CD4-positive, alpha-beta T cell treated with Interleukin-1 beta for 1 hour (primary cell): ENCODE results near the gene EMP1.

Experiments
- DNase-seq, 2 donors: peaks; one replicate each; pipeline ENCODE4 v3.0.0-alpha.2; 2020 to 2022

Gene EMP1

GRCh38 chr12:13223941-13224340 is 27.4 kb downstream of the EMP1 start:
- no peak for DNase-seq

DNA sequence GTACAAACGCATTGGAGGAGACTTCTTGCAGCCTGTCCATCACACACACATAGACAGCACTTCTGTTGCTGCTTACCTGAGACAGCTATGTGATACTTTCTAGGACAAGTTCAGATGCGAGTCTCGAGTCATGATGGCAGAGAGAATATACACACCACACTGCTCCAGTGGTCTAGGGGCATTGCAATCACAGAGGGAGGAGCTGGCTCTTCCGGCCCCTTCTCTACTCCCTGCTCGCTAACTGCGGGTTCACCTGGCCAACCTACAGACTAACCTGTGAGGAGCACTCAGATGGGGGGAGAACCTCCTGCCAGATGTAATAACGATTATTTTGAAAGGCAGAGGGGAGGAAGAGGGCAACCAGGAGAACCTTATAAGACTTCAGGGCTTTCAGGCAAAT is 30.7 kb downstream of the EMP1 start:
- DNase-seq: no peak

GRCh38 chr12:13228579-13228978 is 32.1 kb downstream of the EMP1 start:
- no peak for DNase-seq

GRCh38 chr12:13229504-13229903 is 33.0 kb downstream of the EMP1 start:
- DNase-seq: no peak

DNA sequence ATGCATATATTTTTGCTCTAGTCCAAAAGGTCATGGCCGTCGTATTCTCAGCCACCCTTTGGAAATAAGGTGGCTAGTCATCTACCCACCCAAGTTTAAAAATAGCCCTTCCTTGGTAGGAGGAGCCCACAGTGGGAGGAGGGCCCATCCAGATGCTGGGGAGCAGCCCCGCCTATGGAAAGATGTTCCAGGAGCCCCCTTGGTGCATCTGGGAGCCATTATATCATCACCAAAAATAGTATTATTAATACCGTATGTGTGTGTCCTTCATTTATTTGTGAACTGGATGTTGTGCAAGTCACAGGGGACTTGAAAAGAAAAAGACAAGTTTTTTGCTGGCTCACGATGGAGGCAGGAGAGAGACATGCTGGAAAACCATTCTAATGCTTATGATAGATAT is 34.0 kb downstream of the EMP1 start:
- no peak for DNase-seq

DNA sequence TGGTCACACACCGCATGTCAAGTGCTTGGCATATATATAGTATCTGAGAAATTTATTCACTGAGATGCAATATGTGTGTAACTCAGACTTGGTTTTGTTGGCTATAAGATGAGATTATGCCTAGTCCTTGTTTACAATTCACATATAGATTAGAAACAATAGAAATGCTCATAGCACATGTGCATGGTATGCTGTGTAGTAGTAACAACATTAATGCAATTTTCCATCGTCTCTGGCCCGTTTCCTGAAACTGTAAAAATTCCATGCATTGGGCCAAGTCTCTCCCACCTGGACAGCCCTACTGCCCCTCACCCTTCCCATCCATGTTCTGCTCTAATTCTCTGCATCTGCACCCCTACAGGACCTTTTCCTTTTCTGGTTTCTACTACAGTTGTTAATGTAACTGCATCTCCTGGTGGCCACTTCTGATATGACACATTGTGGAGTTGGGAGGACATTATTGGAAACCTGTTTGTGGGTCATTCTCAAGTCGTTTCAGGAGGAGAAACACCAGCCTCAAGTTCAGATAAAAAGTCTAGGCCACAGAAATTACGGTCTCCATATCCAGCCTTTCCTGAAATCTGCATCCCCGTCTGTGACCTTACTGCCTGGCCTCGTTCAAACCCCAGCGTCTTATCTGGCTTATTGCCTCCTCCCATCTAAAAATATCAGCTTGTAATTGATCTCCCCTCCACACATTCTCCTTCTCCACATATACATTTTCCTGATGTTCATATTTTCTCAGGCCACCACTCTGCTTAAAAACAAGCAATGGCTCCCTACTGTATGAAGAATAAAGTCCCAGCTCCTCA is 37.5 kb downstream of the EMP1 start:
- DNase-seq: peak in 1 of 2 donors; percentile 37

DNA sequence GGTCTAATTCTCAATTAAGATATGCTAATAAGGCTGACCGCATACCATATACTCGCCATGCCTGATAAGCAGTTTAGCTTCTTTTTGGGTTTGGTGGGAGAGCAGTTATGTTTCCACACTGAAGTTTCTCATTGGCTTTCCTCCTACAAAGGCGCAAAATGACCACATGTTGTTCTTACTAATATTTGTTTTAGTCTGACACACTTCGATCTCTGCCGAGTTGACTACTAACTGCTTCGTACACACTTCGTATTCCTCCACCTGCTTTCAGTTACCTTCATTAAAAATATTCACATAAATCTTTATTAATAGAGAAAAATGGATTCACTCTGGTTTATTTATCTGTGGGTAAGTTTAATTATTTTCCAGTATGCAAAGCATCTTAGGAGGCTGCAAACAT is 41.7 kb downstream of the EMP1 start:
- DNase-seq: no peak

- no peak for DNase-seq
These were observed 45.4 kb downstream of the EMP1 start for GRCh38 chr12:13241833-13242488.

GRCh38 chr12:13242936-13243335 is 46.4 kb downstream of the EMP1 start:
- DNase-seq: no peak

GRCh38 chr12:13243516-13244070 is 47.1 kb downstream of the EMP1 start:
- no peak for DNase-seq

DNA sequence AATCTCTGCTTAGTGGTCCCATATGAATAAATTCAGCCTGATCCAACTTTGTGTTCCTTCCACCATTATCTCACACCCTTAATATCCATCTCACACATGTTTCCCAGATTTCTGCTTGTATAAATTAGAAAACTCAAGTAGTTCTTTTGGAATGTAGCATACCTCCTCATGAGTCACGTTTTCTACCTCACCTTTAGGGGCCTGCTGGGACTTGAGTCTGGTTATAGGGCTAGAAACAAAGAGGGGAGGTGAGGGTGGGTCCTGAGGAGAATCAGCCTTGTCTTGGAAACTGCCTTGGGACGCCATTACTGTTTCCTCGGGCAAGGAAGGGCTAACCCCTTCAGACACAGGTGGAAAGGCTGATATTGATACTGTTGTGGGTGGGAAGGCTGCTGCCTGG is 51.1 kb downstream of the EMP1 start:
- DNase-seq: no peak

GRCh38 chr12:13248964-13249363 is 52.4 kb downstream of the EMP1 start:
- no peak for DNase-seq

DNA sequence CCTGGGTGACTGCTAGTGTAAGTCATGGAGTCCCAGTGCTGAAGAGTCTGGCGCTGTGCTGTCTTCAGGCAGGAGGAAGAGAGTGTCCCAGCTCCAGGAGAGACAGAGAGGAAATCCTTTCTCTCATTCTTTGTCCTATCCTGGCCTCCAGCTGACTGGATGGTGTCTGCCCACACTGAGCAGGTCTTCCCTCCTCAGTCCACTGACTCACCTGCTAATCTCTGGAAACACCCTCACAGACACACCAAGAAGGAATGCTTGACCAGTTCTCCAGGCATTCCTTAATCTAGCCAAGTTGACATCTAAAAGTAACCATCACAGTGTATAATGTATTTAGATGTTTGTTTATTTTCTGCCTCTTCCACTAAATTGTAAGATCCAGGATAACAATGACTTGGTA is 53.9 kb downstream of the EMP1 start:
- DNase-seq: no peak

DNA sequence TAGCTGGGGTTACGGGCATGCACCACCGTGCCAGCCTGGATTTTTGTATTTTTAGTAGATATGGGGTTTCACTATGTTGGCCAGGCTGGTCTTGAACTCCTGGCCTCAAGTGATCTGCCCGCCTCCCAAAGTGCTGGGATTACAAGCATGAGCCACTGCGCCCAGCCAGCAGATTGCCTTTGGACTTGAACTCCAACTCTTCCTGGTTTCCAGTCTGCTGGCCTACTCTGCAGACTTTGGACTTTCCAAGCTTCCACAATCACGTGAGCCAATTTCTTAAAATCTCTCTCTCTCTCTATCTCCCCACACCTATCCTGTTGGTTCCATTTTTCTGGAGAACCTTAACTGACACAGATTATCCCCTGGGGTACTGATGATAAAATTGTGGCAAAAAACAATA is 55.0 kb downstream of the EMP1 start:
- DNase-seq: no peak

- no peak for DNase-seq
These were observed 55.5 kb downstream of the EMP1 start for GRCh38 chr12:13252024-13252423.

DNA sequence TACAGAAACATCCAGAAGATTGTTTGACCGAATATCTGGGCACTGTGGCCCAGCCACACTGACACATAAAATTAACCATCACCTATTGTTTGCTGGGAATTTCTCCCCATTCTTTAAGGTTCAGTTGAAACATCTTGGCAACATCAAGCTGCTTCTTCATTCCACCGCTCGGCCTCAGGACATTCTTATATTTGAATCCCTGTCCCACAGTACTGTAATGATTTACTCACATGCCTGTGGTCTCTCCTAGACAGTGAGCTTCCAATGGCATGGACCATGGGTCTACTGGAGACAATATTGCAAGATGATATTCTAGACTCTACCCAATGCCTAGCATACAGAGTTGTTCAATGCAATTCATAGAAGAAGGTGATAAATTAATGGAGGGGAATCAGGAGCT is 56.1 kb downstream of the EMP1 start:
- no peak for DNase-seq

DNA sequence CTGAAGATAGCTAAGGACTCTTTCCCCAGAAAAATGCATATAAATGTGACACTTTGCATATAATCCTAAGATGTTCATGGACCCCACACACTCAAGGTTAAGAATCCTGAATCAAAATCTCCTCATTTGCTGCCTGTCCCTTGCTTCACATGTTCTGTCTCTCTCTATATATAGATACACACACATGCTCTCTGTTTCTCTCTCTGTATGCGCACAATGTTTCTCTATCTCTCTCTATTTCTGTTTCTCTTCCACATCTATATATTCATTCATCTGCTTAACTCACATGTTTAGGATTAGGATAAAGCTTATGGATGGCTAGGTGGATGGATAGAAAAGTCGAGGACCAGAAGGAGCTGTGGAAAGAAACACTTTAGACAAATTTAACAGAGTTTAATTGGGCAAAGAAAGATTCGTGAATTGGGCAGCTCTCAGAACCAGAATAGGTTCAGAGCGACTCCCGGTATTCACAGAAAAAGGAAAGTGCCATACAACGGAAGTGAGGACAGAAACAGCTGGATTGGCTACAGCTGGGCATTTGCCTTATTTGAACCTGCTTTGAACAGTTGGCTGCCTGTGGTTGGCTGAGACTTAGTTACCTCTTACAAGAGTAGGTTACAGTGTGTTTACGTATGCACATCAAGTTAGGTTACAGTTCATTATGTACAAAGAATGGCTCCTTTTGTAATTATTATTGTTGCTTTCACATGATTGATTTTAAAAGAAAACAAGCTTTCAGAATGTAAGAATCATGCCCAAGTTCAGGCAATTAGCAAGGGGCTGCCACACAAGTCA is 57.6 kb downstream of the EMP1 start:
- DNase-seq: no peak

GRCh38 chr12:13255792-13256691 is 59.5 kb downstream of the EMP1 start:
- peak; percentile 69 to 79 for DNase-seq

DNA sequence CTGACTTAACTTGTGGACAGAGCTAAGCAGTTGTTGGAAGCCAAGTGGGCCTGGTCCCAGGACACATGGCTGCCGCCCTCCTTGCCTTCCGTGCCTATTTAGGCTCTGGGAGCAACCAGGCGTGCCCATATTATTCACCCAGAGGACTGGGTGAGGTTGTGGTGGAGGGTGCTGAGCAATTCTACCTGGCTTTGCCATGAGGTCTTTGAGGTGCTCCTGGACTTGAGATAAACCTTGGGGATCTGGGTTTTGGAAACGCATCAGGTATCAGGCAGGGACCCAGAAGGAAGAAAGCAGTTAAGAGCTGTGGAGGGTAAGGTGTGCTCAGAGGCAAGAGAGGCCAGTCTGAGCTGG is 60.1 kb downstream of the EMP1 start:
- DNase-seq: no peak

- DNase-seq: no peak
These were observed 60.9 kb downstream of the EMP1 start for GRCh38 chr12:13257356-13257875.

DNA sequence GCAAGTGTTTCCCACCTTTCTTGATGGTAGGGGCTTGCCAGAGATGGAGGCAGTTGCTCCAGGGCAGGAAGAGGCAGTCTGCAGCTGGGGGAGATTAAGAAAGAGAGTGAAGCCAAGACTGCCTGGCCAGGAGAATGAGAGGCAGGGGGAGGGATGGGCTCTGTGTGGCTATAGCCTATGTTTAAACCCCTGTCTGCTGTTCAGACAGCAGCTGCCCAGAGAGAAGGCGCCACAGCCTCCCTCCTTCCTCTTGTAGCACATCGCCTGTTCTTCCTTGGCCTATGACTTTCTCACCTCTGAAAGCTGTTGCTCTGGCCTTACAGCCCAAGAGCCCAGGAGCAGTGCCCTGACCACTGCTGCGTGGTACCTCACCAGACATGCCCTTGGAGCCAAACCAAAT is 61.7 kb downstream of the EMP1 start:
- DNase-seq: no peak

DNA sequence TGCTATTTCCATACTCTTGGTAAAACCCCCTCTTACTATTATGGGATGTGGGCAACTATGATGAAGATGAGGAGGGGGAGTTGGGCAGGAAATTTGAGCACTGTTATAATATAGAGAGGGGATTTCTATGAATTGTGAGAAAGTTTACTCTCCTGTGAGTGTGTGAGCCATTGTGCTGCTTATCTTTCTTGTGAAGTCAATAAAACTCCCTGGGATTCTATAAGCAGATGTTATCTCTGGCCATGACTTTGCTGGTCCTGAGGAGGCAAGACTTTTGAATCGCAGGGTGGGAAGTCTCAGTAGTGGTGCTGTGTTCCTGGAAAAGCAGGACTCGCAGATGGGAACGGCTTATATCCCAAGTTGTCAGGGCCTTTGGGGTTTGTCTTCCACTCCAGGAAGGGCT is 62.2 kb downstream of the EMP1 start:
- no peak for DNase-seq
